HG02884 (cell line): Measurements from ENCODE around the gene PSMB5.

Experiments
- ATAC-seq: cut with Tn5 transposase; IDR thresholded peaks from one replicate; pipeline ENCODE4 v1.9.1; 2021; ENCODE audit warnings: mild to moderate bottlenecking, moderate library complexity; ENCODE audit not compliant: unreplicated experiment

The PSMB5 gene

GRCh38 chr14:22976620-22977433 is 57.9 kb downstream of the PSMB5 start:
- no peak for ATAC-seq
